Measurements from ENCODE around the gene DCAF6. TPM values are rescaled to one million over a fixed set of nuclear protein-coding genes. Genes with fewer than 3 reads are reported as not detected.

DCAF6 gene
- total and polyA plus RNA-seq, 4 donors: 33.5 to 105 (median 71.1) TPM

GRCh38 chr1:168125051-168125450 lies 188.6 kb downstream of the DCAF6 start (continued):
- TF ChIP-seq MAX (IDR thresholded peaks at IDR 0.05) (no peak), SP1 (IDR thresholded peaks at IDR 0.05) (no peak), HNF4A (conservative IDR thresholded peaks at IDR 0.05) (no peak), YY1 (IDR thresholded peaks at IDR 0.05) (no peak)

Small RNAs within 50 kb of the gene (small RNA-seq; reads per million reads assigned to genes)
- not detected for gene MIR1255B2

Other genes with a start within 250 kb of the DCAF6 start
- gene MPZL1, start 214.7 kb upstream of the DCAF6 start, total RNA-seq: 10 to 100 TPM; 20.8 to 26.1 TPM
- gene MPZL1, start 214.7 kb upstream of the DCAF6 start, polyA plus RNA-seq: 10 to 100 TPM; 11.3 to 12.8 TPM
- 1 to 10 TPM in 1 of 2 donors, under 1 TPM in 1; 0.89 to 4.7 TPM for gene ADCY10, start 22.5 kb upstream of the DCAF6 start, total RNA-seq
- 1 to 10 TPM; 2.2 to 2.4 TPM for gene ADCY10, start 22.5 kb upstream of the DCAF6 start, polyA plus RNA-seq
- 100 to 1,000 TPM in 1 of 2 donors, 10 to 100 TPM in 1; 78.8 to 118 TPM for gene MPC2, start 389 bp downstream of the DCAF6 start, total RNA-seq
- gene MPC2, start 389 bp downstream of the DCAF6 start, polyA plus RNA-seq: 100 to 1,000 TPM; 137 to 369 TPM
- 1 to 10 TPM; 1.0 to 1.1 TPM for gene GPR161, start 200.2 kb downstream of the DCAF6 start, total RNA-seq
- gene GPR161, start 200.2 kb downstream of the DCAF6 start, polyA plus RNA-seq: under 1 TPM; 0.33 to 0.46 TPM
- gene TIPRL, start 242.3 kb downstream of the DCAF6 start, total RNA-seq: 10 to 100 TPM; 11.7 to 14.2 TPM
- gene TIPRL, start 242.3 kb downstream of the DCAF6 start, polyA plus RNA-seq: 10 to 100 TPM; 11.2 to 20.0 TPM